Stimulated activated effector memory CD8-positive, alpha-beta T cell treated with anti-CD3 and anti-CD28 coated beads, Interleukin-12 subunit alpha, Interleukin-12 subunit beta, amount 100 ng/mL, for 72 hours (primary cell): Measurements from ENCODE around the gene ARHGAP23.
"Not testable (repeated sequence)": the region's sequence is repeated elsewhere in the genome, so short reads cannot be mapped to it uniquely, and the experiment has no call there.

ENCODE experiments used
- ATAC-seq: fragments of 150-1000 bp; cut with Tn5 transposase; 2 replicates; pipeline ENCODE4 v1.10.0; 2021
- DNase-seq, 2 donors: peaks; one replicate each; pipeline ENCODE4 v3.0.0; 2021 to 2022; ENCODE audit warnings: low spot score in 2 of 2
- H3K27ac Mint-ChIP-seq: one replicate; pipeline ENCODE4 v1.8.0; 2022; ENCODE audit warnings: mild to moderate bottlenecking, mixed read lengths
- H3K36me3 Mint-ChIP-seq: one replicate; pipeline ENCODE4 v1.8.0; 2022; ENCODE audit warnings: mild to moderate bottlenecking, mixed read lengths
- H3K4me1 Mint-ChIP-seq: one replicate; pipeline ENCODE4 v1.8.0; 2022; ENCODE audit warnings: mixed read lengths
- H3K4me3 Mint-ChIP-seq: one replicate; pipeline ENCODE4 v1.8.0; 2022; ENCODE audit warnings: mild to moderate bottlenecking, mixed read lengths
- H3K9me3 Mint-ChIP-seq: one replicate; pipeline ENCODE4 v1.8.0; 2022; ENCODE audit warnings: mixed read lengths

Gene ARHGAP23

GRCh38 chr17:38429476-38430100, 1.3 kb downstream of the ARHGAP23 start:
- peak overlapping the region; percentile 61 for H3K4me3 Mint-ChIP-seq
- ATAC-seq (no peak), DNase-seq (no peak)
- H3K36me3 Mint-ChIP-seq = no peaks in the 10 kb centered on the region
- H3K27ac Mint-ChIP-seq = peak overlapping the region; percentile 24
- peaks cover 31% of the 10 kb centered on the region for H3K4me1 Mint-ChIP-seq
- H3K9me3 Mint-ChIP-seq = no peaks in the 10 kb centered on the region

GRCh38 chr17:38430316-38430715, 2.1 kb downstream of the ARHGAP23 start:
- DNase-seq (no peak), ATAC-seq (no peak)
- no peak overlapping the region for H3K27ac Mint-ChIP-seq
- no peak overlapping the region for H3K4me3 Mint-ChIP-seq
- H3K36me3 Mint-ChIP-seq = no peaks in the 10 kb centered on the region
- peaks cover 23% of the 10 kb centered on the region for H3K4me1 Mint-ChIP-seq
- H3K9me3 Mint-ChIP-seq = no peaks in the 10 kb centered on the region

- Mint-ChIP-seq H3K36me3 (no peaks in the 10 kb centered on the region), H3K4me1 (peaks cover 18% of the 10 kb centered on the region), H3K4me3 (no peak overlapping the region), H3K27ac (no peak overlapping the region), H3K9me3 (no peaks in the 10 kb centered on the region)
- ATAC-seq (no peak), DNase-seq (no peak)
Observed at GRCh38 chr17:38430822-38431221, 2.6 kb downstream of the ARHGAP23 start.

GRCh38 chr17:38431346-38432145, 3.3 kb downstream of the ARHGAP23 start:
- DNase-seq (no peak), ATAC-seq (no peak)
- Mint-ChIP-seq H3K36me3 (no peaks in the 10 kb centered on the region), H3K4me3 (no peak overlapping the region), H3K4me1 (peaks cover 18% of the 10 kb centered on the region), H3K27ac (no peak overlapping the region), H3K9me3 (no peaks in the 10 kb centered on the region)

DNA sequence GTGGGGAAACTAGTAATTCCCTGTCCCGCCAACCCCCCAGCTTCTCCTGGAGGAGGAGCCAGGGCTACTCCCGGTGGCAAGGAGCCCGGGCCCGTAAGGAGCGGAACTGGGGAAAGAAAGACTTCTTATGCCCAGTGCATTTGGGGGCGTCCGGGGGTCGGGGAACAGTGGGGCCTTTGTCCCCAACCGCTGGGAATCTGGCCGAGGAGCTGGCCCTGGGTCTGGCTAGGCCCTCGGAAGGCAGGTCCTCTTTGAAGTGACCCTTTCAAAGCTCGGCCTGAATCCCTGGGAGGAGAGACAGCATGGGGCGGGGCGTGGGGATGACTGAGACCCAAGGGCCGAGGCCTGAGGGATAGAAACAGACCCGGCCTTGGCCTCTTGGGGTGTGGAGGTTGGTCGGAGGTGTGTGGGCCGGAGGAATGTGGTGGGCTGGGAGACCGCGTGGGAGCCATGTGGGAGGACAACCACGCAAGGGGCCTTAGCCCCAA, 6.0 kb downstream of the ARHGAP23 start:
- DNase-seq (no peak), ATAC-seq (no peak)
- Mint-ChIP-seq H3K4me1 (peaks cover 5% of the 10 kb centered on the region), H3K27ac (no peak overlapping the region), H3K9me3 (no peaks in the 10 kb centered on the region), H3K4me3 (no peak overlapping the region), H3K36me3 (no peaks in the 10 kb centered on the region)

DNA sequence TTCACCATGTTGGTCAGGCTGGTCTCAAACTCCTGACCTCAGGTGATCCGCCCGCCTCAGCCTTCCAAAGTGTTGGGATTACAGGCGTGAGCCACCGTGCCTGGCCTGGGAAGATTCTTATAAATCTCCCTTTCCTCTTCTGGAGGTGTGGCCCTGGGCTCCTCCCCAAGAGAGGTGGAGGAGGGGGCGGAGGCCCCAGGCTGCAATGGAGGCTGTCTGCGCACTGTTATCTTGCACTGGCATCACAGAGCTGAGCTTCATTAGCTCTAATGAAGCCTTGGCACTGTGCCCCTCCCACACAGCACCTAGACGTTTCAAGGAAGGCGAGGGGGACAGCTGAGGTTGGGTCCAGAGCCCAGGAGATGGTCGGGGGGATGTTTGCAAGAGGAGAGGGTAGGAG, 7.5 kb downstream of the ARHGAP23 start:
- DNase-seq = no peak
- no peak overlapping the region for H3K4me3 Mint-ChIP-seq
- no peaks in the 10 kb centered on the region for H3K4me1 Mint-ChIP-seq
- no peak overlapping the region for H3K27ac Mint-ChIP-seq
- H3K36me3 Mint-ChIP-seq = no peaks in the 10 kb centered on the region
- H3K9me3 Mint-ChIP-seq = no peaks in the 10 kb centered on the region
- ATAC-seq = no peak

DNA sequence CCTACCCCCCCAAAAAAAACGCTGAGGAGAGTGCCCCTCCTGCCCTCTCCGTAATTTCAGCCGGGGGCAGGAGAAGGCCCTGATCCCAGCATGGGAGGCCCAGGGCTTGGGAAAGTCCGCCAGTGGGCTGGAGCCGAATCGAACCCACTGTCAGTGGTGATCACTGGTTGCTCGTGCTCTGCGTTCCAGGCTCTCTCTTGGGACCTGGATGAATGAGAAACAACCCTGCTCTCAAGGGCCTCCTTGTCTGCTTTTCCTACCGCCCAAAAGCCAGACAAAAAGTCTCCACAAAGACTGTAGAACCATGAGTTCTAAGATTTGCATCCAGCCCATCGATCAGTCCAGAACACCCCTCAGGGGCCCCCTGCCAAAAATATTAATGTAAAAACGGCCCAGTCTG, 8.1 kb downstream of the ARHGAP23 start:
- ATAC-seq = no peak
- no peaks in the 10 kb centered on the region for H3K36me3 Mint-ChIP-seq

GRCh38 chr17:38437313-38437712, 9.0 kb downstream of the ARHGAP23 start:
- ATAC-seq, H3K4me3 Mint-ChIP-seq, DNase-seq, H3K4me1 Mint-ChIP-seq, H3K27ac Mint-ChIP-seq, H3K9me3 Mint-ChIP-seq, H3K36me3 Mint-ChIP-seq: not testable (repeated sequence)

More for the DNA sequence above, 8.1 kb downstream of the ARHGAP23 start:
- Mint-ChIP-seq H3K4me3 (no peak overlapping the region), H3K4me1 (no peaks in the 10 kb centered on the region), H3K27ac (no peak overlapping the region), H3K9me3 (no peaks in the 10 kb centered on the region)
- no peak for DNase-seq

- H3K9me3 Mint-ChIP-seq = no peaks in the 10 kb centered on the region
- DNase-seq (no peak), ATAC-seq (no peak)
- H3K4me1 Mint-ChIP-seq = peaks cover 6% of the 10 kb centered on the region
- H3K36me3 Mint-ChIP-seq = no peaks in the 10 kb centered on the region
- no peak overlapping the region for H3K4me3 Mint-ChIP-seq
- H3K27ac Mint-ChIP-seq = no peak overlapping the region
Observed at GRCh38 chr17:38439436-38439835, 11.2 kb downstream of the ARHGAP23 start.

GRCh38 chr17:38440614-38441397, 12.5 kb downstream of the ARHGAP23 start:
- no peaks in the 10 kb centered on the region for H3K36me3 Mint-ChIP-seq
- no peaks in the 10 kb centered on the region for H3K9me3 Mint-ChIP-seq
- no peak for ATAC-seq
- H3K4me1 Mint-ChIP-seq = peaks cover 6% of the 10 kb centered on the region
- no peak for DNase-seq
- H3K4me3 Mint-ChIP-seq = no peak overlapping the region
- H3K27ac Mint-ChIP-seq = no peak overlapping the region

DNA sequence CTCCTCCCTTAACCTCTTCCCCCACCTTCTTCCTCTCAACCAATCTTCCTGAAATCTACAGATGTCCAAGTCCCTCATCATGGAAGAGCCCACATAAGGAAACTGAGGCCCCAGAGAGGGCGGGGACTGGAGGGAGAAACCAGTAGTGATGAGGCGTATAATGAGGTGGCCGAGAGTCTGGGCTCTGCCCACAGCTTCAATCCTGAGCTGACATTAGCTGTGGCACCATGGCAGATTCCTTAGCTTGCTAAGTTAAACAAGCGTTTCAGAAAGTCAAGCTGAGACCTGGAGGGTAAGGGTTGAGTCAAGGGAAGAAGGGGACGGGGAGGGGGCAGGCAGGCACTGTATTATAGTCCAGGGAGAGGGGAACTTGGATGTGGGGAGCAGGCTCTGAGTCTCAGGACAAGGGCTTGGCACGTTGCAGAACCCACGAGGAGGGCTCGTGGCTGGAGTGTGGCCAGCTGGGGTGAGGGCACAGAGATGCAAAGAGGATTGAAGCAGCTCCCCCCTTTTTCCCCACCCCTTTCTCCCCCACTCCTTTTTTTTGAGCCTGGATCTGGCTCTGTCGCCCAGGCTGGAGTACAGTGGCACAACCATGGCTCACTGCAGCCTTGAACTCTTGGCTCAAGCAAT, 13.3 kb downstream of the ARHGAP23 start:
- DNase-seq = no peak
- Mint-ChIP-seq H3K27ac (no peak overlapping the region), H3K4me3 (no peak overlapping the region), H3K36me3 (no peaks in the 10 kb centered on the region), H3K4me1 (peaks cover 6% of the 10 kb centered on the region), H3K9me3 (no peaks in the 10 kb centered on the region)
- ATAC-seq = no peak

DNA sequence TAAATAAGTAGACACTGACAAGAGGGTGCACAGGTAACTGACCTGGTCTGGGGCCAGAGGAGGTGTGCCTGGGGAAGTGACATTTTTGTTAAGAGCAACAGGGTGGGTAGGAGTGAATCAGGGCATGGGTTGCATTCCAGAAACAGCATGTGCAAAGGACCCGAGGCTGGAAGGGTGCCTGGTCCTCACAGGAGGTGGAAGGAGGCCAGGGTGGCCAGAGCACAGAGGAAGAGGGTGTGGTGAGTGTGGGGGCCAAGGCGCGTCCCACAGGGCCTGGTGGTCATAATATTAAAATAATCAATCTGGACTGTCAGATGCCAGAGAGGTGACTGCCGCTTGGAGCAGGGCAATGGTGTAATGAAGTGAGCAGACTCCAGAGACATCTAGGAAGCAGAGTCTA, 14.3 kb downstream of the ARHGAP23 start:
- ATAC-seq = no peak
- Mint-ChIP-seq H3K36me3 (no peaks in the 10 kb centered on the region), H3K4me1 (peaks cover 6% of the 10 kb centered on the region), H3K9me3 (no peaks in the 10 kb centered on the region), H3K27ac (no peak overlapping the region), H3K4me3 (no peak overlapping the region)
- no peak for DNase-seq

DNA sequence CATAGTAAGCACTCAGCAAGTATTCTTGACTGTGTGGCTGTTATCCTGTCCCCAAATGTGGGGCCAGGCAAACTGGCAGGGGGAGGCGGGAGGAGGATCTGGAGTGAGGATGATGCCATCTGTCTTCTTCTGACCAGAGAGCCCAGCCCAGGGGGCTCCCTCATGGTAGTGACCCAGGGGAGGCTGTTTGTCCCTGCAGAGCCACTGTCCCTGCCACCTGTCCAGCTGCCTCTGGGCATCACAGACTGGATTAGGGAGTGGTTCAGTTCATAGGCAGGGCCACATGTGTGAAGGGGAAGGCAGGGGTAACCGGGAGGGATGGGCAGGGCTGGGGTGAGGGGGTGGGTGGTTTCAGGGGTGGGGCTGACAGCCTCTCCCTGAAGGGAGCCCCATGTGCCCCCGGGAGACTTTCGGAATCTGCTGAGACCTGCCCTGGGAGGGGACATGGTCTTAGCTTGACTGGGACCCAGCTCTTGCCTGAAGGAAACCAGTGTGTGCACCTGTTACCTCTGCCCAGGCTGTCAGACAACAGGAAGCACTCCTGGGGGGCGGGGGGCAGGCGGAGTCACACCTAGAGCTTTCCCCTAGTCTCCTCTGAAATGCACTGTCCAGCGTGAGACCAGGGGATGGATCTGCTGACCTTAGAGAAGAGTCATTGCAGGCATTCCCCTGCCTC, 15.2 kb downstream of the ARHGAP23 start:
- Mint-ChIP-seq H3K36me3 (no peaks in the 10 kb centered on the region), H3K27ac (no peak overlapping the region), H3K4me3 (no peak overlapping the region)

DNA sequence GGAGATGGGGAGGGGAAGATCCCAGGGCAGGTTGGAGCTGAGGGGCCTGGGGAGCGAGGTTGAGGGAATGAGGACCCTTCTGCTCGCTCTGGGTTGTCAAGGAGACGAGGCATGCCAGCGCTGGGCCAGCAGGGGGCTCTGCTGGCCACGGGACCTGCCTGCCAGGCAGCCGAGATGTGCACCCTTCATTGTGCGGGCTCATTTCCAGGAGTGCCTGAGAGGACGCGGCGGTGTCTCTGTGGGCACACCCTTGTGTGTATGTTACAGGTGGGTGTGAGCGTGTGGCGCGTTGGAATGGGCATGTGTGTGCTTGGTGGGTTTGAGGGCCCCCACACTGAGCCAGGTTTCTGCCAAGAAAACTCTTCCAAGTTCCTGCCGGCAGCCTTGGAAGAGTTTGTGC, 15.9 kb downstream of the ARHGAP23 start:
- Mint-ChIP-seq H3K27ac (no peak overlapping the region), H3K4me1 (peaks cover 6% of the 10 kb centered on the region), H3K36me3 (no peaks in the 10 kb centered on the region), H3K9me3 (no peaks in the 10 kb centered on the region), H3K4me3 (no peak overlapping the region)
- ATAC-seq = peak; percentile 79
- peak; percentile 26 to 72 for DNase-seq

More for the DNA sequence above, 15.2 kb downstream of the ARHGAP23 start:
- Mint-ChIP-seq H3K9me3 (no peaks in the 10 kb centered on the region), H3K4me1 (peaks cover 6% of the 10 kb centered on the region)
- DNase-seq (no peak), ATAC-seq (no peak)
